Midbrain (tissue), 1 donor: ENCODE results near the gene RASD2.

Source experiments
- DNase-seq: peaks from one replicate; lab custom pipeline; 2025; lab: John Stamatoyannopoulos, UW

RASD2 gene

DNA sequence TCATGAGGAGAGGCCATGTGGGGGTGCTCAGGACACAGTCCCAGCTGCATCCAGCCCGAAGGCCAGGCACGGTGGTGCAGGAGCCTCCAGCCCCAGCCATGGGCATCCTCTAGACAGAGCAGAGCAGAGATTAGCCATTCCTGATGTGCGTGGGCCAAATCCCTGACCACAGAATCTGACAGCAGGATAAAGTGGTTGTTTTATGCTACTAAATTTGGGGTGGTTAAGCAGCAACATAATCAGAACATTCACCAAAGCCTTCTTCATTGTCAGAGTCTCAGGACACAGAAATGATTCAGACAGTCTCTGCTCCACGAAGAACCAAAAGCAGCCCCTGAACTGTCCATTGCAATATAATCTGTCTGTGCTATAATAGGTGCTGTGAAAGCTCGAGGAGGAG, 19.7 kb downstream of the RASD2 start:
- no peak for DNase-seq

DNA sequence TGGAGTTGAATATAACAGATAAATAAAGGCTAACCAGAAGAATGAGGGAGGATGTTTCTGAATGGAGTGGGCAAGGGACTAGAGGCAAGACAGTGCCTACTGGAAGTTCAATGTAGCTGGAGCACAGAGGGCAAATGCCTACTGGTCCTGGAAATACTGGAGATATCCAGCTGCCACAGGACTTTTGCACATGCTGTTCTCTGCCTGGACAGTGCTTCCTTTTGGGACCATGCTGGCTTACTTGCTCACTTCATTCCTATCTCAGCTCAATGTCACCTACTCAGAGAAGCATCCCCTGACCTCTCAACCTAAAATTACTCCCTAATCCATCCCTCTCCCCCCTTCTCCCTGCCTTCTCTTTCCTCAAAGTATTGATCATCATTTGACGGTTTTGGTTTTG, 20.2 kb downstream of the RASD2 start:
- DNase-seq, result no peak

DNA sequence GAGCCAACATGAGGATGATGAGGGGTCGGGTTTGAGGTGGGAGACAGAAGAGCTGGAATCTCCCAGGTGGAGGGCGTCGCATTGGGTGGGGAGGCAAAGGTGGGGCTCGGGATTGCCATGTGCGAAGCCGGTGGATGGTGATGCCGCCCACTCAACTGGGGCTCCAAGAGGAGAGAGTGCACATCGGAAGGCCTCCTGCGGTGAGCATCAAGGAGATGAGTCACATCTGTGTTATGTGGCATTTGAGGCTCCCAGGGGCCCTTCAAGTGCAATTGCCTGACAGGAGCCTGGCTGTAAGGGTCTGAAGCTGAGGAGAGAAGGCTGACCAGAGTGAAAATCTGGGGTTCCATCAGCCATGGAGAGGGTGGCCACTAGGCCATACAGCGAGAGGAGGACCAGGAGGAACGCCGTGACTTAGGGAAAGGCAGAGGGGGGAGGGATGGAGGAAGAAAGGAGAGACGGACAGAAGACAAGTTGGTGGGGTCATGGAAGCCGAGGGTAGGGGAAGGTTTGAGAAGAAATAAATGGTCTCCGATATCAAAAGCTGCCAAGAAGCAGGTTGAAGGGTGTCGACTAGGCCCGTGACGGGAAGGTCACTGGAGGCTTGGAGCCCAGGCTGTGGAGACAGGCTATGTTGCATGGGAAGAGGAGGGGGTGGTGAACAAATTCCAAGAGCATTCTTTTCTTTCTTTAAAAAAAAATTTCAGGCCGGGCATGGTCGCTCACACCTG, 21.3 kb downstream of the RASD2 start:
- DNase-seq, result no peak

DNA sequence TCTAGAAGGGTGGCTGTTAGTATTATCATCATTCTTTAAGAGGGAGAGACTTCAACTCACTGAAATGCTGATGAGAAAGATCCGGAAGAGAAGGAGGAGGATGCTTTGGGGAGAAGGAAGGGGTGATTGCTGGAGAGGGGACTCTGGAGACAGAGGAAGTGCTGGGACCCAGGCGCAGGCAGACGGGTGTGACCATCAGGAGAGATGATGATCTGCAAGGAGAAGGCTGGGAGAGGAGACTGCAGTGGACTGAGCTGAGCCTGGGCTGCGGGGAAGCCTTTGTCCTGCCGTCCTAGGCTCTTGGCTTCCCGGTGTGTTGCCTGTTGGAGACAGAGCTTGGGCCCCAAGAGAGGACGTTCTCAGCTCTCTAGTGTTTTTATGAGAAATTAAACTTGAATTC, 22.6 kb downstream of the RASD2 start:
- no peak for DNase-seq

DNA sequence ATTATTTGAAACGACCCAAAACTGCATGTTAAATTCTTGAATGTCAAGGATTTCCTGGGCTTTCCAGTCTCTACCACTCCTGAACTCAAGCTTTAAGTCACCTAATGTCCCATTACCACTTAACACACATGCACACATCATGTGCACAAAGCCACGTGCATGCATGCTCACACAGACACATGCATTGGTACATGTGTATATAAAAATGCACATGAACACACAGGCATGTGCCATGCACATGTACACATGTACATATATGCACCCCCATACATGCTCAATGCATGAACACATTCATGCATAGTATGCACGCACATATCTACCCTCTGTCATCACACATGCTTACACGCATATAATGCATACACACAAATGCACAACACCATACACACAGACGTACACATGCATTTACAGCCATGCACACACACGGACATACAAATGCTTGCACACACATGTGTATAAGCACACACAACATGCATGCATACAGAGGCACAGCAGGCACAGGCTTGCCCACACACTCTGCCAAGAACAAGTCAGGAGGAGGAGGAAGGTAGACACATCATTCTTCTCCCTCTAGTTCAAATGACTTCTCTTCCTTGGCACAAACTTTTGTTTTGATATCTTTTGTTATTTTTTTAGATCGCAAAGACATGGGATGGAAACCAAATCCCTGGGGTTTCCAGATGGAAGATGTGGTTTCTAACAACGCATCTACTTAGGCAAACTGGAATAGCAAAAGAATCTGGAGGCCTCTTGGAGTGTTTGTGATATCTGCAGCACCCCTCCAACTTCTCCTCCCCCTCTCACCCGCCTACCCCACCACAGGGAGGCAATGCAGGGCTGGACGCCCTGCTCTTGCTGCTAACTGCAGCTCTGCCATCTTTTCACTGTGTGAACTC, 24.6 kb downstream of the RASD2 start:
- no peak for DNase-seq

DNA sequence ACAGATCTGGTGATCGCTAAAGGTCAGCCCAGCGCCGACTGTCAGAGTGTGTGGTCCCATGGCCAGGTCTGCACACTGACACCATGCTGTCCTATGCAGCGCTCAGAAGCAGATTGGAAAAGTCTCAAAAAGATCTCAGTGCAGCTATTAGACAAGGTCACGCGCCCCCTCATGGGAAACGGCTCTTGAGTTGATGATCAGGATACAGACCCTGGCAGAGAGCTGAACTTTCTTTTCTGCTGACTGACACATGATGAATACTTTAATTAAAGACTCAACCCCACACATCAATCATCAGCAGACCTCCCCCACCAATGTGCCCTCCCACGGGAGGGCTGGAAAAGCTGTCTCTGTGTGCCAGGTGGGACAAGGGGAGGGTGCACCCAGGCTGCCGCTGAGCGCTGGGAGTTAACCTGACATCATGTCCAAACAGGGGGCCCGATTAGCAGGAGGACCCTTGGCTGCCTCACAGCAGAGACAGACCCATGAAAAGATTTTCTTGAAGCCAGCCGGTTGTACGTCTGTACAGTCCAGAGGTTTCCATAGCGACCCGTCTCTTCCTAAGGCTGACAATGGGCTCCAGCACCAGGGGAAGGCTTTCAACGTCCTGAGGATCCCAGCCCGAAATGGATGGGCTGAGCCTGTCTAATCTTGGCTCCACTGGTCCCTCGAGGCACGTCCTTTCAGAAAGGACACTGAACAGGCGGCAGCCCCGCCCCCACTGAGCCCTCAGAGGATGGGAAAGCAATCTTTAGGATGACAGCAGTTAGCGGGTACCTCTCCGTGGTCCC, 26.9 kb downstream of the RASD2 start:
- no peak for DNase-seq

DNA sequence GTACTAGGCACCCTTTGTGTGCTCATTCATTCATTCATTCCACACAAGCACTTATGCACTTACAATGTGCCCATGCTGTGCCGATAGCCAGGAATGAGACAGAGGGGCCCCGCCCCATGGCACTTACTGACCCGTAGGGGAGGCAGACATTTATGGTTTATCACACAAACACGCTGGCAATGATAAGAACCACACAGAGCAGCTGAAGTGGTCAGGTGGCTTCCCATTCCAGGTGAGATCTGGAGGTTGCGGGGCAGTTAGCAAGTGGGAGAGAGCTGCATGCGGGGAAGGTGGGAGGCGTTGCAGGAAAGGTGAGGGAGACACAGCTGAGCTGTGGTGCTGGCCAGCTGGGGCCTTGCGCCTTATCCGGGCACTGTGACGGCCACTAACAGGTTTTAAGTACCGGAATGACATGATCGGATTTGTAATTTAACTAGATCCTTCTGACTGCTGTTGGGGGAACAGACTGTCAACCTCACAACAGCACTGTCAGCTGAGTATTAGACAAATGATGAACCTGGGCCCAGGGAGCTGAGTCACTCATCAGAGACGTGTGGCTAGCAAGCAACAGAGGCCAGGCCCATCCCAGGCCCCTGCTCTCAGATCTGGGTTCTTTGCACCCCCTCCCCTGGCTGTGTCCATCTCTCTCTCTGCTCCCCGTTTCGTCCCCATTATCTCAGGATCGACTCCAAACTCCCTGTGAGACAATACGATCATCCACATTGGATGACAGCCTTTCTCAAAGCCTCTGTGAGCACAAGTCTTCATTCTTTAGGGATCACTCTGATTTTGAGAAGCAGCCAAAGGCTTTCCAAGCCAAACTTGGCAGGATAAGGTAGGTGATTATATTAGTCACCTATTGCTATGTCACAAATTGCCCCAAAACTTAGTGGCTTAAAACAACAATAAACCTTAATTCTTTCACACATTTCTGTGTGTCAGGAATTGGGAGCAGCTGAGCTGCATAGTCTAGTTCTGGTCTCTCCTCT, 28.4 kb downstream of the RASD2 start:
- DNase-seq, result no peak

DNA sequence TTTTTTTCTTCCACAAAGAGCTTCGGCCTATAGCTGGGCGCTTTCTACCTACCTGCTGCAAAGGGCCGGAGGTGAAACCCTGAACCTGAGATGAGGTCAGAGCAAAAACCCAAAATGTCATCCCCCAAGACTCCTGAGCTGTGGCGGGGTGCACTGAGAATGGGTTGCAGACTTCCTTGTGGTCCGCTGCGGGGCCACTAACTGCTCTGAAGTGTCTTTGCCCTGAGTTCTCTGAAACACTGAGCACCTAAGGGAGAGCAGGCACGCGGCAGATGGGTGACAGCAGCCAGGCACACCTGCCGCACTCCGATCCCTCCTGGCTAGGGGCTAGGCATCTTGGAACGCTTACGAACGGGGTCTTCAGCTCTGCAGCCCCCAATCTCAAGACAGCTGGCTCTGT, 29.3 kb downstream of the RASD2 start:
- no peak for DNase-seq

DNA sequence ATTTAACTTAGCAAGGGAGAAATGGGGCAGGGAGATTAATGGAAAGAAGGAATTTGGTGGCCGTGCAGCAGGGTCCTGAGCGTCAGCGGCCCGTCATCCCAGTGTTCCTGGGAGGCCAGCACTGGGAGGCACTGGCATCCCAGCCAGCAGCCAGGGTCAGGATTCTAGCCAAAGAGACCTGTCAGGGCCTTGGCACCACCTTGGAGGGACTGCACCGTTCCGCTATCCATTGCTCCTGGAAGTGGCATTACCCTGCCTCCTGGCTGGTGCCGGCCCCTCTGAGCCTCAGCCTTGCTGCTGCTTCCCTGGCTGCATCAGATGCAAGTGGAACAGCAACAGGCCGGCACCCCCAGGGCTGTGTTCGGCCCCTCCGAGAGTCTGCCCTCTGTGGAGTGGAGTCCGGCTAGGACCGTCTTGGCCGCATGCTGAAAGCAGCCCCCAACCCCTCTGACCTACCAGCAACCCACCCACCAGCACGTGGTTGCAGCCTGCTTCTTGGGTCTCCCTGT, 30.1 kb downstream of the RASD2 start:
- no peak for DNase-seq

DNA sequence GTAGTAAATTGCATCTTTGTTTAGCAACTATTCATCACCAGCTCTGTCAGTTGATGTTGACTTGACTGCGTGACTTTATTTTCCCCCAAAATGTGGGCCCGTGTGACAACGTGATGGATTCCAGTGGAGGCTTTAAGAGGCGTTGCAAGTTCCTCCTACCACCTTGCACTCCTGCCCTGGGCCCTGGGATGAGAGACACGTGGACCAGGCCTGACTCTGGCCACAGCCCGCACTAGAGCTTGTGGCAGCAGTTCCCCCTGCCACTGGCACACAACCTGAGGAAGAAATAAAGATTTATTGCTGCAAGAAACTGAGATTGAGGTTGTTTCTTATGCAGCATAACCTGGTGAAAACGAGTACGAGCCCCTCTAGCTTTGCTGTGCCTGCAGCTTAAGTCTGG, 31.9 kb downstream of the RASD2 start:
- DNase-seq, result no peak

DNA sequence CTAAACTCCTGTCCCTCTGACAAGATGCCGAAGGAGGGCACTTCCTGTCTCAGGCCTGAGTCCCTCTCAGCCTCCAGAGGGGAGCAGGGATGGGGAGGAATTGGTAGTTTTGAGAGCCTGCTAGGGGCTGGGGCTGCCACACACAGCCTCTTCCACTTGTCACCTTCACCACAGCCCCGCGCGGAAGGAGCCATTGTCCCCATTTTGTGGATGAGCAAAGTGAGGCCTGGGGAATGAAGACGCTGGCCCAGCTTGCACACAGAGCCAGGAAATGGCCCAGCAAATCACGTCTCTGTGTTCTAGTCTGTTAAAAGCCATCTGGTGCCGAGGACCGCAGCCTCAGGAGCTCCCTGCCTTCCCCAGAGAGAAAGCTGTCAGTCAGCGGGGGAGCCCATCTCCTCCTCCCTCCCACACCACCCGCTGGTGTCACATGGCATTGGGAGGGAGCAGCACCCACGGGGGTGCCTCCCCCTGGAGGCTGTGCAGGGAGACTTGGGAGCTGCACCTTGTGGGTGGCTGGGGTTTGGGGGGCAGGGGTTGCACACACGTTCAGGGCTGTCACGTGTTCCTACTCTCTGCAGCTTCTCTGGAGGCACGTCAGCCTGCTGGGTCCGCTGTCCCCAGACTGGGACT, 34.6 kb downstream of the RASD2 start:
- DNase-seq, result no peak

DNA sequence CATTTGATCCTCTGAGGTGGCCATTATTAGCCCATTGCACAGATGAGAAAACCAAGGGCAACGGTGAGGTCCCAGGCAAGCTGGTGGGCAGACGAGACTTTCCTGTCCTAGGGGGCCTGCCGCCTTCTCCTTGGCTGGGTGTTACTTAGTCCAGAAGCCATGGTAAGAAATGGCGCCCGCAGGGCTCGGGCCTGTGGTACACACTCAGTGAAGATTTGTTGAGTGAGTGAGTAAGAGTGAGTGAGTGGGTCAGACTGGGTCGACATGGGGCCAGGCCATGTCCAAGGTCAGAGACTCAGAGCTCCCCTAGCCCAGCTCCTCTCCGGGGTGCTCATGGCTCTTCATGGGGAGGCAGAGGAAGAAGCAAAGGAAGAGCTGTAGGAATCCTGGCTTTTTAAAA, 36.0 kb downstream of the RASD2 start:
- DNase-seq, result no peak

DNA sequence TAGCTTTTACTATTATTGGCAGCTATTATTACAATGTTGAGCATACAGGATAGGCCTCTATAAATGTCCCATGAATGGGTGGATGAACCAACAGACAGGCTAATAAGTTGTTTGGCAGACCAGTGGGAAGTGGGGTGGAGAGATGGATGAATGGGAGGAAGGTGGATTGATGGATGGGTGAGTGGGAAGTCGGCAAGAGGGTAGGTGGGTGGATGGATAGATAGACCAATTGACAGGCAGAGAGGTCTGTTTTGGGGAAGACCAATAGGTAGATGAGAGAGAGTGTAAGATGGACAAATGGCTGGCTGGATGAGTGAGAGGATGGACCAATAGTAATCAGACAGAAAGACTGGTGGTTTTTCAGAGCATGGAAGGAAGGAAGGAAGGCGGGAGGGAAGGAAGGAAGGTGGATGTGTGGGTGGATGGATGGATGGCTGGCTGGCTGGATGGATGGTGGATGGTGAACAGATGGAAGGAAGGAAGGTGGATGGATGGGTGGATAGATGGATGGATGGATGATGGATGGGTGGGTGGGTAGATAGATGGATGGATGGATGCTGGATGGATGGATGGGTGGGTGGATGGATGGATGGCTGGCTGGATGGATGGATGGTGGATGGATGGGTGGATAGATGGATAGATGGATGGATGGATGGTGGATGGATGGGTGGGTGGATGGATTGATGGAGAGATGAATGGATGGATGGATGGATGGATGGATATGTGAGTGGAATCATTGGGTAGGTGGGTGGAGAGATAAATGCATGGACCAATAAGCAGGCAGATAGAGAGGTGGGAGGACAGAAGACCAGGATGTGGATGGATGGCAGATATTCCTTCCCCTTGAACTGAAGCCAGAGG, 37.4 kb downstream of the RASD2 start:
- no peak for DNase-seq

DNA sequence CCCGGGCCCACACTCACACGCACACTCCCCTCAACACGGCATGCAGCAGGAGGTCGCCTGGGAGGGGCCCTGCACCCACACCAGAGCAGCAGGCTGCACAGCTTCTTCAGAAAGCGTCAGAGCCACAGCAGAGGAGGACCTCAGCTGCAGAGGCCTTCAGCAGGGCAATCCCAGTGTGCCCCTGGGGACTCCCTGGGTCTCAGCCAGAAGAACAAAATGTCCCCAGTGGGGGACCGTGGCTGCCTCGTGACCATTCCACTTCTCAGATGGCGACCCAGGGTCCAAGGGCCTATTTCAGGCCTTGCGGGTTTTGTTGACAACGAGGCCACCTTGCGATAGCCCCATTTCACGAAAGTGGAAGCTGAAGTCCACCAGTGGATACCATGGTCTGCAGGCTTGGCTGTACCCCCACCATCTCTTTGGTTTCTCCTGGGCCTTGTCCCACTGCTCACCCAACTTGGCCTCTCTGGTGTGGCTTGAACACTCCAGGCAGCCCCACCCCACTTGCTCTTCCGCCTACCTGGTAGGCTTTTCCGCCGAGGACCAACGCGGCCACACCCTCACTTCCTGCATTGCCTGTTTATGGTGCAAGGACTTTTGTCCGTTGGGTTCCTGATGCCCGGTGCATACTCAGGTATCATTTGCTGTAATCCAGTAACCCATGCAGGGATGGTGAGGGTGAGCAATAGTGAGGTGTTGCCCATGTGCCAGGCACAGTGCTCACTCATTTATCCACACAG, 38.4 kb downstream of the RASD2 start:
- DNase-seq, result no peak

DNA sequence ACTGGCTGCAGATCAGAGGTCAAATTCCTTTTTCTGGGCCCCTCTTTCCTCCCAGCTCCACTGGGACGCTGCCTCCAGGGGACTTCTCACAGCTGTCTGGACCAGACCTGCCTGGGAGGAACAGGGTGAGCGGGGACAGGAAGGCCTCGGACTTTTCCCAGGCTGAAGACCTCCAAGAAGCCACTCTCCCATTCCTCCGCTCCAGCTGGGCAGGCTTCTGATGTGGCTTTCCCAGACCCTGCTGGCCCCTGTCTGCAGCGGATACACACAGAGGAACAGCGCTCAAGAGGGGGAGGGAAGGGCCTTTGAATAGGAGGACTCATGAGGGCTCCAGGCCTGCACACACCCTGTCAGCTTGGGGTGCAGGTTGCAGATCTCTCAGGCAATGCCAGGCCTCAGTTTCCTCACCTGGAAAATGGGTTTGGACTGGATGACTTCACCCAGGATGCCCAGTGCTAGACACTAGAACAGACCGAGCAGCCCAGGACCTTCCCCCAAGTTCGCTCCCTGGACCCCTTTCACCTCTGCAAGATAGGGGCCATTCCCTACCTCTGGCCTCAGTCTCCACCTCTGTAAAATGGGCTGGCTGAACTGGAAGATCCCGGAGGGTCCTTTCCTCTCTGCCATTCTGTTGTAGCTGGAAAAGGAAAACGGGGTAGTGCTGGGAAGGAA, 39.9 kb downstream of the RASD2 start:
- DNase-seq, result no peak

DNA sequence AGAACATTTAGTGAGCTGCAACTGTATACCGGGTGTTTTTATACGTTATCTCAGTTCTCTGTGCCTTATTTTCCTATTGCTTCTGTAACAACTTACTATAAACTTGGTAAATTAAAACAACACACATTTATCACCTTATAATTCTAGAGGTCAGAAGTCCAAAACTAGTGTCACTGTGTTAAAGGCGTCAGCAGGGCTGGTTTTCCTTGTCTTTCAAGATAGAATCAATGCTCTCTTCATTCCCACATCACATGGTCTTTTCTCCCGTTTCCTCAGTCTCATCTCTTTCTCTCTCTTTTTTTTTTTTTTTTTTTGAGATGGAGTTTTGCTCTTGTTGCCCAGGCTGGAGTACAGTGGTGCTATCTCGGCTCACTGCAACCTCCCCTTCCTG, 40.4 kb downstream of the RASD2 start:
- no peak for DNase-seq

DNA sequence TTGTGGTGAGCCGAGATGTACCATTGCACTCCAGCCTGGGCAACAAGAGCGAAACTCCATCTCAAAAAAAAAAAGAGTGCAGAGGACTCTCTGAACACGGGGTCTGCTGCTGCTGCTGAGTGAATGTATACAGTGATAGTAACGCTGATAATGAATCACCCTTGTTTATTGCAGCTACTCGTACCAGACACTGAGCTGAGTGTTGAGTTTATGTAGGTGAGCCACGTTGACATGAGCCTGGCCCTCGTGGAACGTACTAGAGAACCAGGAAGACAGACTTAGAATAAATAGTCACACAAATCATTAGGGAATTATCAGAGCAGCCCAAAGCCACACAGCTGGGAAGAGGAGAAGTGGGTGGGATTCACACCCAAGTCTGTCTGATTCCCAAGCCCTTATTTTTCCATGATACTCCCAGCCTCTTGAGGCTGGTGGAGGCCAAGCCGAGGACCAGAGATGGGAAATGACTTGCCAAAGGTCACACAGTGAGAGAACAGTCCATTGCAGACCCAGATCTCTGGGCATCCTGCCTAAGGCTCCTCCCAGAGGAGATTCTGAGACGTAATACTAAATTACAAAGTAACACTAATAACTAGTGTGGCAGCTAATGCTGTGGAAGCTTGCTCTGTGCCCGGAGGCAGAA, 41.7 kb downstream of the RASD2 start:
- DNase-seq, result no peak
